ENCODE data around the gene MEGF8.
"Not testable (repeated sequence)": the region's sequence is repeated elsewhere in the genome, so short reads cannot be mapped to it uniquely, and the experiment has no call there.

MEGF8 gene

GRCh38 chr19:42324655-42325307 lies 654 bp upstream of the MEGF8 start:
- TF ChIP-seq CTCF (IDR thresholded peaks at IDR 0.05; ENCODE audit: insufficient read depth, missing control alignments), result no peak
- no peak for FAIRE-seq

GRCh38 chr19:42325896-42326771 lies 699 bp downstream of the MEGF8 start:
- FAIRE-seq, result no peak
- DNase-seq (ENCODE audit: insufficient read length, low spot score), result no peak
- TF ChIP-seq CTCF (IDR thresholded peaks at IDR 0.05; ENCODE audit: insufficient read depth, missing control alignments), result no peak

More at GRCh38 chr19:42324655-42325307, 654 bp upstream of the MEGF8 start:
- DNase-seq (ENCODE audit: insufficient read length, low spot score), result no peak

DNA sequence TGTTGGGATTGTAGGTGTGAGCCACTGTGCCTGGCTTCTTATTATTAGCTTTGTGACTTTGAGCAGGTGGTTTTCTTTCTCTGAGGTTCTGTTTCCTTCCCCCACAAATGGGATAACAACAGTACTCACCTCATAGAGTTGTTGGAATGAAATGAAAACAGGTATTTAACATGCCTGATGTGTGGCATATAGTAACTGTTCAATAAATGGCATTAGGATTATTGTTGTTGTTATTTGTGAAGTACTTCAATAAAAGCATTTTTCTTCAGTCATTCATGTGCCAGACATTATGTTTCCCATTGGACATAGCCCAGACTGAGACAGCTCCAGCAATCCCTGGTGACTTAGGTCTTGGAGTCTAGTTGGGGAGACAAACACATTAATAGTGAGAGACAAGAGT lies 1.5 kb downstream of the MEGF8 start:
- FAIRE-seq (no peak), DNase-seq (ENCODE audit: insufficient read length, low spot score) (no peak)
- no peak for TF ChIP-seq CTCF (IDR thresholded peaks at IDR 0.05; ENCODE audit: insufficient read depth, missing control alignments)

DNA sequence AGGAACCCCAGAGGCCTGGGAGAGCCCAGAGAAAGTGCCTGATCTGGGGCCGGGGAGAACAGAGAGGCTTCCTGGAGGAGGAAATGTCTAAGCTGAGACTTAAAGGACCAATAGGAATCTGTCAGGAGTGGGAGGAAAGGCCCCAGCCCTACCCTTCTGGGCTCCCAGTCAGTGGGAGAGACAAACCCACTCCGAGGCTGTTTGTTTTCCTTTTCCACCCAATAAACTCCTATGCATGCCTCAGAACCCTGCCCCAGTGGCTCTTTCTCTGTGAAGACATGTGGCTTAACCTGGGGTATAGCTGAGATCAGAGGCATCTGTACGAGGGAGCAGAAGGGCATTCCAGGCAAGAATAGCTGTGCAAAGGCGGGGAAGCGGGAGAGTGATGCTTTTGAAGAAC lies 1.9 kb downstream of the MEGF8 start:
- FAIRE-seq (no peak), DNase-seq (ENCODE audit: insufficient read length, low spot score) (no peak)
- TF ChIP-seq CTCF (IDR thresholded peaks at IDR 0.05; ENCODE audit: insufficient read depth, missing control alignments), result no peak

DNA sequence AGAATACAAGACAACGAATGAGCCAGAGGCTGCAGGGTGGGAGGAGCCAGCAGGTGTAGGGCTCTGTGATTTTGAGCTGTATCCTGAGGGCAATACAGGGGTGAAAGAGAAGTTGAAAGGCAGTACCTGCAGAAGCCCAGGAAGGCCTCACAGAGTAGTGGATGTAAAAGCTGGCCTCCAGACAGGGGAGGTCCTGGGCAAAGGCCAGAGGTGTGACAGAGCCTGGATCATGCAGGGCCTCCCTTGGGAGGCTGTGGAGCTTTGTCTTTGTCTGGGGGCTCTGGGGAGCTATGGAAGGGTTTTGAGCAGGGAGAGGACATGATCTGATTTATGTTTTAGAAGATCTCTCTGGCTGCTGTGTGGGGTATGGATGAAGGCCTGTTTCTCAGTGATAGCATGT lies 2.7 kb downstream of the MEGF8 start:
- no peak for TF ChIP-seq CTCF (IDR thresholded peaks at IDR 0.05; ENCODE audit: insufficient read depth, missing control alignments)
- DNase-seq (ENCODE audit: insufficient read length, low spot score) (no peak), FAIRE-seq (no peak)

GRCh38 chr19:42328854-42329253 lies 3.4 kb downstream of the MEGF8 start:
- FAIRE-seq (no peak), DNase-seq (ENCODE audit: insufficient read length, low spot score) (no peak)
- TF ChIP-seq CTCF (IDR thresholded peaks at IDR 0.05; ENCODE audit: insufficient read depth, missing control alignments), result no peak

DNA sequence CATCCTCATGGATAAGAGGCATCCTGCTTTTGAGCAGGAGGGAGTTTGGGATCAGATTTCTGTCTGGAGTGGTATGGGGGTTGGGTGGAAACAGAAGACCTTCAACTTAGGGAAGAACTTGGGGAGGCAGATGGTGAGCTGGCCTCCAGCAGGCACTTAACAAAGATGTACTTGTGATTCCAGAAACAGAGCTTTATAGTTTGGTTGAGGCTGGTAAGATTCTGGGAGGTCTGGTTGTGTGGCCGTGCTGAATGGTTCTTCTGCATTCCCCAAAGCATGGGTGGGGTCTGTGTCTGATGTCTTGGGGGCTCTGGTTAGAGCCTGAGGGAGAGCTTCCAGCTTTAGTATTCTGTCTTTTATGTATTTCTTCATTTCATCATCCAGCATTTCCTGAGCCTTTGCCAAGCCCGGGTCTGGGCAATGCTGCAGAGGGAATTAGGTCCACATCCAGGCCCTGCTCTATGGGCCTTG lies 4.8 kb downstream of the MEGF8 start:
- FAIRE-seq, result no peak
- DNase-seq (ENCODE audit: insufficient read length, low spot score), result no peak
- TF ChIP-seq CTCF (IDR thresholded peaks at IDR 0.05; ENCODE audit: insufficient read depth, missing control alignments), result no peak

GRCh38 chr19:42331333-42331732 lies 5.9 kb downstream of the MEGF8 start:
- not testable (repeated sequence) for DNase-seq (ENCODE audit: insufficient read length, low spot score); FAIRE-seq

Data from D721Med (cell line).